Measurements from ENCODE around the gene ZNF552.

GRCh38 chr19:57850553-57851017 is 35.9 kb upstream of the ZNF552 start:
- no peak for TF ChIP-seq CTCF (IDR thresholded peaks at IDR 0.05)
- TF ChIP-seq POLR2AphosphoS5 (IDR thresholded peaks at IDR 0.05): no peak

Data from prostate gland (tissue), 2 donors.